HEK293 (cell line): ENCODE measurements around the gene SPRR5.

Source experiments
- CTCF ChIA-PET: fragments of 350-600 bp; formaldehyde crosslinking; extraction: SDS; loops from one replicate; lab custom pipeline; 2021; ENCODE audit warnings: antibody characterized with exemption; lab: Yijun Ruan, JAX
- POLR2A ChIA-PET: fragments of 300-600 bp; formaldehyde crosslinking; extraction: SDS; loops from one replicate; lab custom pipeline; 2020; ENCODE audit warnings: antibody characterized with exemption, inconsistent platforms; lab: Yijun Ruan, JAX
- H3K27ac ChIP-seq: fragments of 200-500 bp; sonication (Bioruptor generic); 2 replicates; pipeline ENCODE4 v1.5.1; 2014; ENCODE audit warnings: low read depth, low read length, control low read depth, inconsistent platforms; ENCODE audit errors: extremely low read depth
- H3K36me3 ChIP-seq, 2 experiments: fragments of 200-500 bp in 1 of 2; sonication (Bioruptor generic) in 1 of 2; 1 replicate in 1 of 2; 2 replicates in 1 of 2; pipeline ENCODE4 v1.5.1; 2014 to 2017; ENCODE audit warnings: inconsistent platforms in 2 of 2, low read length in 2 of 2; ENCODE audit not compliant: control insufficient read depth in 2 of 2, insufficient read depth in 1 of 2
- H3K4me1 ChIP-seq: fragments of 200-500 bp; sonication (Bioruptor generic); 2 replicates; pipeline ENCODE4 v1.5.1; 2014; ENCODE audit warnings: mild to moderate bottlenecking, low read length, inconsistent platforms; ENCODE audit not compliant: control insufficient read depth, insufficient read depth
- H3K4me3 ChIP-seq: 2 replicates; pipeline ENCODE4 v1.5.1; 2011; ENCODE audit warnings: low read depth, mild to moderate bottlenecking, control low read depth, low read length, moderate library complexity
- H3K9me3 ChIP-seq: fragments of 200-500 bp; sonication (Bioruptor generic); 2 replicates; pipeline ENCODE4 v1.5.1; 2014; ENCODE audit warnings: low read depth, low read length, inconsistent platforms; ENCODE audit not compliant: control insufficient read depth, insufficient read depth
- FEZF1 ChIP-seq: fragments of 450-650 bp; formaldehyde crosslinking; IDR thresholded peaks from 2 replicates; pipeline ENCODE4 v1.5.1; 2016; ENCODE audit warnings: missing biosample characterization, missing genetic modification characterization
- IKZF3 ChIP-seq: fragments of 450-650 bp; IDR thresholded peaks from 2 replicates; pipeline ENCODE4 v1.5.0; 2018; ENCODE audit warnings: missing biosample characterization, mild to moderate bottlenecking, missing genetic modification characterization, moderate library complexity
- RBAK ChIP-seq: fragments of 450-650 bp; formaldehyde crosslinking; IDR thresholded peaks from 2 replicates; pipeline ENCODE4 v1.5.1; 2016; ENCODE audit warnings: missing biosample characterization, missing genetic modification characterization
- SALL2 ChIP-seq: fragments of 450-650 bp; formaldehyde crosslinking; IDR thresholded peaks from 2 replicates; pipeline ENCODE4 v1.5.0; 2017; ENCODE audit warnings: missing biosample characterization, mild to moderate bottlenecking, missing genetic modification characterization, borderline replicate concordance
- WT1 ChIP-seq: fragments of 450-650 bp; formaldehyde crosslinking; IDR thresholded peaks from 2 replicates; pipeline ENCODE4 v1.5.1; 2016; ENCODE audit warnings: missing biosample characterization, missing genetic modification characterization
- ZBTB1 ChIP-seq: fragments of 450-650 bp; formaldehyde crosslinking; IDR thresholded peaks from 2 replicates; pipeline ENCODE4 v1.5.1; 2016; ENCODE audit warnings: missing biosample characterization, missing genetic modification characterization
- ZFP41 ChIP-seq: fragments of 450-650 bp; formaldehyde crosslinking; IDR thresholded peaks from 2 replicates; pipeline ENCODE4 v1.5.1; 2016; ENCODE audit warnings: missing biosample characterization, missing genetic modification characterization, borderline replicate concordance
- ZNF121 ChIP-seq: fragments of 450-650 bp; formaldehyde crosslinking; IDR thresholded peaks from 2 replicates; pipeline ENCODE4 v1.5.1; 2016; ENCODE audit warnings: missing biosample characterization, missing genetic modification characterization
- ZNF184 ChIP-seq: fragments of 450-650 bp; IDR thresholded peaks from 2 replicates; pipeline ENCODE4 v1.5.1; 2018; ENCODE audit warnings: missing biosample characterization, mild to moderate bottlenecking, missing genetic modification characterization
- ZNF302 ChIP-seq: fragments of 450-650 bp; formaldehyde crosslinking; IDR thresholded peaks from 2 replicates; pipeline ENCODE4 v1.5.1; 2016; ENCODE audit warnings: missing biosample characterization, missing genetic modification characterization, low read depth
- ZNF324 ChIP-seq: fragments of 450-650 bp; formaldehyde crosslinking; IDR thresholded peaks from 2 replicates; pipeline ENCODE4 v1.5.1; 2016; ENCODE audit warnings: missing biosample characterization, missing genetic modification characterization
- ZNF416 ChIP-seq: fragments of 450-650 bp; formaldehyde crosslinking; IDR thresholded peaks from 2 replicates; pipeline ENCODE4 v1.5.1; 2016; ENCODE audit warnings: missing biosample characterization, missing genetic modification characterization
- ZNF580 ChIP-seq: fragments of 450-650 bp; formaldehyde crosslinking; IDR thresholded peaks from 2 replicates; pipeline ENCODE4 v1.5.1; 2016; ENCODE audit warnings: missing biosample characterization, missing genetic modification characterization
- ZNF585B ChIP-seq: fragments of 450-650 bp; formaldehyde crosslinking; IDR thresholded peaks from 2 replicates; pipeline ENCODE4 v1.5.1; 2016; ENCODE audit warnings: missing biosample characterization, missing genetic modification characterization
- ZNF623 ChIP-seq: fragments of 450-650 bp; formaldehyde crosslinking; IDR thresholded peaks from 2 replicates; pipeline ENCODE4 v1.5.1; 2016; ENCODE audit warnings: missing biosample characterization, missing genetic modification characterization
- ZNF670 ChIP-seq: fragments of 450-650 bp; formaldehyde crosslinking; IDR thresholded peaks from 2 replicates; pipeline ENCODE4 v1.5.1; 2016; ENCODE audit warnings: missing biosample characterization, missing genetic modification characterization, low read depth
- ZNF791 ChIP-seq: fragments of 450-650 bp; formaldehyde crosslinking; IDR thresholded peaks from 2 replicates; pipeline ENCODE4 v1.5.1; 2016; ENCODE audit warnings: missing biosample characterization, missing genetic modification characterization
- ZSCAN16 ChIP-seq: fragments of 450-650 bp; formaldehyde crosslinking; IDR thresholded peaks from 2 replicates; pipeline ENCODE4 v1.5.1; 2016; ENCODE audit warnings: missing biosample characterization, missing genetic modification characterization
- TF ChIP-seq, protein P1 (sequence below): fragments of 450-650 bp; formaldehyde crosslinking; IDR thresholded peaks from 2 replicates; pipeline ENCODE4 v1.5.1; 2016; ENCODE audit warnings: missing biosample characterization, missing genetic modification characterization, borderline replicate concordance
- TF ChIP-seq, protein P2 (sequence below): fragments of 450-650 bp; formaldehyde crosslinking; IDR thresholded peaks from 2 replicates; pipeline ENCODE4 v1.5.1; 2016; ENCODE audit warnings: missing biosample characterization, missing genetic modification characterization, borderline replicate concordance
- TF ChIP-seq, protein P3 (sequence below): fragments of 450-650 bp; formaldehyde crosslinking; IDR thresholded peaks from 2 replicates; pipeline ENCODE4 v1.5.1; 2016; ENCODE audit warnings: missing biosample characterization, missing genetic modification characterization, low read depth
- TF ChIP-seq, protein P4 (sequence below): fragments of 450-650 bp; formaldehyde crosslinking; IDR thresholded peaks from 2 replicates; pipeline ENCODE4; 2016; ENCODE audit warnings: missing biosample characterization, missing genetic modification characterization

The SPRR5 gene

GRCh38 chr1:152986578-152986977 is 39.6 kb downstream of the SPRR5 start (continued):
- TF ChIP-seq, protein P1, sequence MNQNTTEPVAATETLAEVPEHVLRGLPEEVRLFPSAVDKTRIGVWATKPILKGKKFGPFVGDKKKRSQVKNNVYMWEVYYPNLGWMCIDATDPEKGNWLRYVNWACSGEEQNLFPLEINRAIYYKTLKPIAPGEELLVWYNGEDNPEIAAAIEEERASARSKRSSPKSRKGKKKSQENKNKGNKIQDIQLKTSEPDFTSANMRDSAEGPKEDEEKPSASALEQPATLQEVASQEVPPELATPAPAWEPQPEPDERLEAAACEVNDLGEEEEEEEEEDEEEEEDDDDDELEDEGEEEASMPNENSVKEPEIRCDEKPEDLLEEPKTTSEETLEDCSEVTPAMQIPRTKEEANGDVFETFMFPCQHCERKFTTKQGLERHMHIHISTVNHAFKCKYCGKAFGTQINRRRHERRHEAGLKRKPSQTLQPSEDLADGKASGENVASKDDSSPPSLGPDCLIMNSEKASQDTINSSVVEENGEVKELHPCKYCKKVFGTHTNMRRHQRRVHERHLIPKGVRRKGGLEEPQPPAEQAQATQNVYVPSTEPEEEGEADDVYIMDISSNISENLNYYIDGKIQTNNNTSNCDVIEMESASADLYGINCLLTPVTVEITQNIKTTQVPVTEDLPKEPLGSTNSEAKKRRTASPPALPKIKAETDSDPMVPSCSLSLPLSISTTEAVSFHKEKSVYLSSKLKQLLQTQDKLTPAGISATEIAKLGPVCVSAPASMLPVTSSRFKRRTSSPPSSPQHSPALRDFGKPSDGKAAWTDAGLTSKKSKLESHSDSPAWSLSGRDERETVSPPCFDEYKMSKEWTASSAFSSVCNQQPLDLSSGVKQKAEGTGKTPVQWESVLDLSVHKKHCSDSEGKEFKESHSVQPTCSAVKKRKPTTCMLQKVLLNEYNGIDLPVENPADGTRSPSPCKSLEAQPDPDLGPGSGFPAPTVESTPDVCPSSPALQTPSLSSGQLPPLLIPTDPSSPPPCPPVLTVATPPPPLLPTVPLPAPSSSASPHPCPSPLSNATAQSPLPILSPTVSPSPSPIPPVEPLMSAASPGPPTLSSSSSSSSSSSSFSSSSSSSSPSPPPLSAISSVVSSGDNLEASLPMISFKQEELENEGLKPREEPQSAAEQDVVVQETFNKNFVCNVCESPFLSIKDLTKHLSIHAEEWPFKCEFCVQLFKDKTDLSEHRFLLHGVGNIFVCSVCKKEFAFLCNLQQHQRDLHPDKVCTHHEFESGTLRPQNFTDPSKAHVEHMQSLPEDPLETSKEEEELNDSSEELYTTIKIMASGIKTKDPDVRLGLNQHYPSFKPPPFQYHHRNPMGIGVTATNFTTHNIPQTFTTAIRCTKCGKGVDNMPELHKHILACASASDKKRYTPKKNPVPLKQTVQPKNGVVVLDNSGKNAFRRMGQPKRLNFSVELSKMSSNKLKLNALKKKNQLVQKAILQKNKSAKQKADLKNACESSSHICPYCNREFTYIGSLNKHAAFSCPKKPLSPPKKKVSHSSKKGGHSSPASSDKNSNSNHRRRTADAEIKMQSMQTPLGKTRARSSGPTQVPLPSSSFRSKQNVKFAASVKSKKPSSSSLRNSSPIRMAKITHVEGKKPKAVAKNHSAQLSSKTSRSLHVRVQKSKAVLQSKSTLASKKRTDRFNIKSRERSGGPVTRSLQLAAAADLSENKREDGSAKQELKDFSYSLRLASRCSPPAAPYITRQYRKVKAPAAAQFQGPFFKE (tag by site-specific recombination), result no peak
- no peak for TF ChIP-seq ZBTB1 (tag by site-specific recombination)
- no peak for TF ChIP-seq ZNF585B (tag by site-specific recombination)
- TF ChIP-seq IKZF3 (tag by site-specific recombination), result no peak
- no peak for TF ChIP-seq ZFP41 (tag by site-specific recombination)
- no peak for TF ChIP-seq ZNF791
- TF ChIP-seq, protein P2, sequence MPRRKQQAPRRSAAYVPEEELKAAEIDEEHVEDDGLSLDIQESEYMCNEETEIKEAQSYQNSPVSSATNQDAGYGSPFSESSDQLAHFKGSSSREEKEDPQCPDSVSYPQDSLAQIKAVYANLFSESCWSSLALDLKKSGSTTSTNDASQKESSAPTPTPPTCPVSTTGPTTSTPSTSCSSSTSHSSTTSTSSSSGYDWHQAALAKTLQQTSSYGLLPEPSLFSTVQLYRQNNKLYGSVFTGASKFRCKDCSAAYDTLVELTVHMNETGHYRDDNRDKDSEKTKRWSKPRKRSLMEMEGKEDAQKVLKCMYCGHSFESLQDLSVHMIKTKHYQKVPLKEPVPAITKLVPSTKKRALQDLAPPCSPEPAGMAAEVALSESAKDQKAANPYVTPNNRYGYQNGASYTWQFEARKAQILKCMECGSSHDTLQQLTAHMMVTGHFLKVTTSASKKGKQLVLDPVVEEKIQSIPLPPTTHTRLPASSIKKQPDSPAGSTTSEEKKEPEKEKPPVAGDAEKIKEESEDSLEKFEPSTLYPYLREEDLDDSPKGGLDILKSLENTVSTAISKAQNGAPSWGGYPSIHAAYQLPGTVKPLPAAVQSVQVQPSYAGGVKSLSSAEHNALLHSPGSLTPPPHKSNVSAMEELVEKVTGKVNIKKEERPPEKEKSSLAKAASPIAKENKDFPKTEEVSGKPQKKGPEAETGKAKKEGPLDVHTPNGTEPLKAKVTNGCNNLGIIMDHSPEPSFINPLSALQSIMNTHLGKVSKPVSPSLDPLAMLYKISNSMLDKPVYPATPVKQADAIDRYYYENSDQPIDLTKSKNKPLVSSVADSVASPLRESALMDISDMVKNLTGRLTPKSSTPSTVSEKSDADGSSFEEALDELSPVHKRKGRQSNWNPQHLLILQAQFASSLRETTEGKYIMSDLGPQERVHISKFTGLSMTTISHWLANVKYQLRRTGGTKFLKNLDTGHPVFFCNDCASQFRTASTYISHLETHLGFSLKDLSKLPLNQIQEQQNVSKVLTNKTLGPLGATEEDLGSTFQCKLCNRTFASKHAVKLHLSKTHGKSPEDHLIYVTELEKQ, result no peak
- TF ChIP-seq FEZF1 (tag by site-specific recombination), result no peak
- TF ChIP-seq ZNF324 (tag by site-specific recombination), result no peak

- H3K27ac ChIP-seq, result no peak overlapping the region
- no peaks in the 10 kb centered on the region for H3K4me1 ChIP-seq
- CTCF ChIA-PET, result no interaction called here
- TF ChIP-seq ZNF416 (tag by site-specific recombination), result no peak
- TF ChIP-seq, protein P3, sequence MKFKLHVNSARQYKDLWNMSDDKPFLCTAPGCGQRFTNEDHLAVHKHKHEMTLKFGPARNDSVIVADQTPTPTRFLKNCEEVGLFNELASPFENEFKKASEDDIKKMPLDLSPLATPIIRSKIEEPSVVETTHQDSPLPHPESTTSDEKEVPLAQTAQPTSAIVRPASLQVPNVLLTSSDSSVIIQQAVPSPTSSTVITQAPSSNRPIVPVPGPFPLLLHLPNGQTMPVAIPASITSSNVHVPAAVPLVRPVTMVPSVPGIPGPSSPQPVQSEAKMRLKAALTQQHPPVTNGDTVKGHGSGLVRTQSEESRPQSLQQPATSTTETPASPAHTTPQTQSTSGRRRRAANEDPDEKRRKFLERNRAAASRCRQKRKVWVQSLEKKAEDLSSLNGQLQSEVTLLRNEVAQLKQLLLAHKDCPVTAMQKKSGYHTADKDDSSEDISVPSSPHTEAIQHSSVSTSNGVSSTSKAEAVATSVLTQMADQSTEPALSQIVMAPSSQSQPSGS, result peak; percentile 51
- no peaks in the 10 kb centered on the region for H3K9me3 ChIP-seq
- POLR2A ChIA-PET, result no interaction called here
- H3K4me3 ChIP-seq, result no peak overlapping the region
- H3K36me3 ChIP-seq, result no peaks in the 10 kb centered on the region
Observed at GRCh38 chr1:152993186-152993585, 46.2 kb downstream of the SPRR5 start.

DNA sequence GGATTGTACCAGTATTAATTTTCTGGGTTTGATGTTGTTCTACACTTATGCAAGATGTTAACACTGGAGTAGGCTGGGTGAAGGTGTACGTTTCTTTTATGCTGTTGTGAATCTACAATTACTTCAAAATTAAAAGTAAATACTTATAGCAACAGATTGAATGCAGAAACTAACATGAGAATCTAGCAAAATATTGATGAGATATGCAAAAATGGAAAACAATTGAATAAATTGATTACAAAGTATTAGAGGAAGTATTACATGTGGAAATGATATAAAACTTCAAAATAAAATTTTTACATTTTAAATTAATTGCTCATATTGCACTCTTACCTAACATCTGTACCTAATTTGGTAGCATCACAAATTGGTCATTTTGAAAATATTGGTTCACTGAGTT is 48.8 kb downstream of the SPRR5 start:
- no peaks in the 10 kb centered on the region for H3K36me3 ChIP-seq
- no peaks in the 10 kb centered on the region for H3K9me3 ChIP-seq
- H3K4me3 ChIP-seq, result no peak overlapping the region
- POLR2A ChIA-PET, result no interaction called here
- H3K27ac ChIP-seq, result no peak overlapping the region
- no peaks in the 10 kb centered on the region for H3K4me1 ChIP-seq
- CTCF ChIA-PET, result no interaction called here
- TF ChIP-seq ZSCAN16 (tag by site-specific recombination) (no peak), ZNF670 (tag by site-specific recombination) (no peak), ZNF580 (tag by site-specific recombination) (no peak), ZNF623 (tag by site-specific recombination) (no peak), SALL2 (tag by site-specific recombination) (no peak), RBAK (tag by site-specific recombination) (no peak), ZNF302 (no peak), ZNF121 (no peak), ZNF184 (tag by site-specific recombination) (no peak), WT1 (tag by site-specific recombination) (no peak)
- TF ChIP-seq, protein P4, sequence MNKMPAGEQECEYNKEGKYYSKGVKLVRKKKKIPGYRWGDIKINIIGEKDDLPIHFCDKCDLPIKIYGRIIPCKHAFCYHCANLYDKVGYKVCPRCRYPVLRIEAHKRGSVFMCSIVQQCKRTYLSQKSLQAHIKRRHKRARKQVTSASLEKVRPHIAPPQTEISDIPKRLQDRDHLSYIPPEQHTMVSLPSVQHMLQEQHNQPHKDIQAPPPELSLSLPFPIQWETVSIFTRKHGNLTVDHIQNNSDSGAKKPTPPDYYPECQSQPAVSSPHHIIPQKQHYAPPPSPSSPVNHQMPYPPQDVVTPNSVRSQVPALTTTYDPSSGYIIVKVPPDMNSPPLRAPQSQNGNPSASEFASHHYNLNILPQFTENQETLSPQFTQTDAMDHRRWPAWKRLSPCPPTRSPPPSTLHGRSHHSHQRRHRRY (tag by site-specific recombination), result no peak
